GM18511 (cell line): ENCODE data around the gene ZNF253.
"Not testable (repeated sequence)": the region's sequence is repeated elsewhere in the genome, so short reads cannot be mapped to it uniquely, and the experiment has no call there.

ENCODE experiments used
- ATAC-seq: cut with Tn5 transposase; IDR thresholded peaks from one replicate; pipeline ENCODE4 v1.9.1; 2021; ENCODE audit warnings: mild to moderate bottlenecking, moderate library complexity; ENCODE audit not compliant: unreplicated experiment

ZNF253 gene

GRCh38 chr19:19892055-19892941, 26.6 kb downstream of the ZNF253 start:
- ATAC-seq, result not testable (repeated sequence)

GRCh38 chr19:19900139-19900728, 34.6 kb downstream of the ZNF253 start:
- ATAC-seq, result no peak

DNA sequence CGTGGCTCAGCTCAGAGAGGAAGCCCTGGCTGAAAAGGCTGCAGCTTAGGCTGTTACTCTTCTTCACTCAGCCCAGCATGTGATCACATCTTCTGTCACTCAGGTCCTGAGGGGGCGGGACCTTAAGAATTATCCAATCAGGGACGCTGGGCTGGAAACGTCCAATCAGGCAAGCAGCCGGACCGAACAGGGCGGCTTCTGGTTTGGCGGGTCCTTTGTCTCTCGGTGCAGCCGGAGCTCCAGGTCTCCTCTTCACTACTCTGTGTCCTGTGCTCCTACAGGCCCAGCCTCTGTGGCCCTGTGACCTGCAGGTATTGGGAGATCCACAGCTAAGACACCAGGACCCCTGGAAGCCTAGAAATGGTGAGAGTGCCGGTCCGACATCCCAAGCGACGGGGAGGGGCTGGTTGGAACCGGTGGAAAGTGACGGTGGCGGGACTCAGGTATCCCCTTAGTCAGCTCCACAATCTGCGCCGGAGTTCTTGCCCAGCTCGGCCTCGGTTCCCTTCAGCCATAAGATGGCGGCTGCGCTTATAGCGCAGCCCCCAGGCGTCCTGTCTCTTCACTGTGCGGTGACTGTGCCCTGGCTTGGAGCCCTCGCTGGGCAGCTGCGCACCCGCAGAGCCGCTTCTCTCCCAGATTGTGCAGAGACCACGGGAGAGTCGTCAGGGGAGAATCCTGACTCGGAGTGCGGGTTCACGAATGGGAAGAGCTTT, 35.2 kb downstream of the ZNF253 start, which contains the start of gene ZNF93:
Gene ZNF93 (plus strand): TSS at position 218 of the 716 bp plus-strand sequence. CDS start 143 bp downstream, at position 361.
- peak; percentile 94 for ATAC-seq

GRCh38 chr19:19907551-19907950, 41.9 kb downstream of the ZNF253 start:
- ATAC-seq, result not testable (repeated sequence)

GRCh38 chr19:19909654-19910053, 44.0 kb downstream of the ZNF253 start:
- ATAC-seq, result no peak

- no peak for ATAC-seq
Observed at GRCh38 chr19:19911150-19911549, 45.5 kb downstream of the ZNF253 start.

GRCh38 chr19:19914596-19914995, 48.9 kb downstream of the ZNF253 start:
- ATAC-seq, result no peak

GRCh38 chr19:19930417-19930816, 64.7 kb downstream of the ZNF253 start:
- not testable (repeated sequence) for ATAC-seq

- ATAC-seq, result not testable (repeated sequence)
Observed at GRCh38 chr19:19933432-19934314, 68.0 kb downstream of the ZNF253 start.

GRCh38 chr19:19937403-19937802, 71.7 kb downstream of the ZNF253 start:
- ATAC-seq, result no peak

GRCh38 chr19:19938449-19938848, 72.8 kb downstream of the ZNF253 start:
- no peak for ATAC-seq

DNA sequence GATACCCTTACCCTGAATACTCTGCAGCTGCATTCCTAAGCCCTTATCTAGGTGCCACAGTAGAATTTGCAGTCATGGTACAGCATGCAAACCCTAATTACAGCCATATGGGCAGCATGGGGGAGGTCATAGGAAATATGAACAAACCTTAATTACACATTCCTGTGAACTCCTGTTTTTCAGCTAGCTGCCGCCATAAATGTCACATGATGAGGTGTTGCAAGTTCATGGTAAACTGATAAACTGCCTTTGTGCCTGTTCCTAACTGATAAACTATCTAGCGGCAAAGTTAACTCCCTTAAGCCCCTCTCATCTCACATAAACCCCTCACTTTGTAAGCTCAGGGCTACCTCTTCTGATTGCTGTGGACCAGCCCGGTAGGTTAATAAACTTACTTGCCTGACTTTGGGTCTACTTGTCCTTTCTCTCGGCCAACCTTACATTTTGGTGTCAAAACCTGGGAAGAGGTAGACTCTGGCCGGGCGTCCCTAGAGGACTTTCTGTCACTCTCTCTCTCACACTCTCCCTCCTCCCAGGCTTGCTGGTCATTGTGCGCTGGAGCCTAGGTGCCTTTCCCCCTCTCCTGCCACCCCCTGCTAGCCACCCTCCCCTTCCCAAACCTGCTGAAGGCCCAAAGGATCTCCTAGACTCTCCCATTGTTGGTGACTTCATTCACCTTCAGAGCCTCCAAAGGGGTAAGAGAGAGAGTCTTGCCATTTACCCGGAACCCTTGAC, 78.3 kb downstream of the ZNF253 start:
- ATAC-seq, result no peak
